GM12864 (cell line): ENCODE results near the gene NKAIN4.

Experiments
- DNase-seq: peaks from one replicate; pipeline ENCODE4 v3.0.0-alpha.2; 2011; ENCODE audit warnings: low read depth
- H3K4me3 ChIP-seq: 2 replicates; pipeline ENCODE4 v1.5.1; 2011; ENCODE audit warnings: mild to moderate bottlenecking, low read depth, low read length, control low read depth
- TF ChIP-seq, protein P1 (sequence below): IDR thresholded peaks from 2 replicates; pipeline ENCODE4 v1.5.1; 2011; ENCODE audit warnings: low read depth, mild to moderate bottlenecking, moderate library complexity, low read length, control low read depth, inconsistent platforms; ENCODE audit errors: missing control alignments

NKAIN4 gene

GRCh38 chr20:63216849-63217471 lies 37.3 kb downstream of the NKAIN4 start:
- no peak for DNase-seq
- peak overlapping the region; percentile 60 for H3K4me3 ChIP-seq
- TF ChIP-seq, protein P1, sequence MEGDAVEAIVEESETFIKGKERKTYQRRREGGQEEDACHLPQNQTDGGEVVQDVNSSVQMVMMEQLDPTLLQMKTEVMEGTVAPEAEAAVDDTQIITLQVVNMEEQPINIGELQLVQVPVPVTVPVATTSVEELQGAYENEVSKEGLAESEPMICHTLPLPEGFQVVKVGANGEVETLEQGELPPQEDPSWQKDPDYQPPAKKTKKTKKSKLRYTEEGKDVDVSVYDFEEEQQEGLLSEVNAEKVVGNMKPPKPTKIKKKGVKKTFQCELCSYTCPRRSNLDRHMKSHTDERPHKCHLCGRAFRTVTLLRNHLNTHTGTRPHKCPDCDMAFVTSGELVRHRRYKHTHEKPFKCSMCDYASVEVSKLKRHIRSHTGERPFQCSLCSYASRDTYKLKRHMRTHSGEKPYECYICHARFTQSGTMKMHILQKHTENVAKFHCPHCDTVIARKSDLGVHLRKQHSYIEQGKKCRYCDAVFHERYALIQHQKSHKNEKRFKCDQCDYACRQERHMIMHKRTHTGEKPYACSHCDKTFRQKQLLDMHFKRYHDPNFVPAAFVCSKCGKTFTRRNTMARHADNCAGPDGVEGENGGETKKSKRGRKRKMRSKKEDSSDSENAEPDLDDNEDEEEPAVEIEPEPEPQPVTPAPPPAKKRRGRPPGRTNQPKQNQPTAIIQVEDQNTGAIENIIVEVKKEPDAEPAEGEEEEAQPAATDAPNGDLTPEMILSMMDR: no peak

GRCh38 chr20:63216041-63216848 lies 38.0 kb downstream of the NKAIN4 start, which contains the start of gene YTHDF1:
Gene YTHDF1, minus strand, starts transcription at chr20:63216131. Its CDS starts 239 bp downstream, at chr20:63215892.
- TF ChIP-seq, protein P1: no peak
- DNase-seq: peak; percentile 83
- H3K4me3 ChIP-seq: peak within 1 kb of the TSS; percentile 82

DNA sequence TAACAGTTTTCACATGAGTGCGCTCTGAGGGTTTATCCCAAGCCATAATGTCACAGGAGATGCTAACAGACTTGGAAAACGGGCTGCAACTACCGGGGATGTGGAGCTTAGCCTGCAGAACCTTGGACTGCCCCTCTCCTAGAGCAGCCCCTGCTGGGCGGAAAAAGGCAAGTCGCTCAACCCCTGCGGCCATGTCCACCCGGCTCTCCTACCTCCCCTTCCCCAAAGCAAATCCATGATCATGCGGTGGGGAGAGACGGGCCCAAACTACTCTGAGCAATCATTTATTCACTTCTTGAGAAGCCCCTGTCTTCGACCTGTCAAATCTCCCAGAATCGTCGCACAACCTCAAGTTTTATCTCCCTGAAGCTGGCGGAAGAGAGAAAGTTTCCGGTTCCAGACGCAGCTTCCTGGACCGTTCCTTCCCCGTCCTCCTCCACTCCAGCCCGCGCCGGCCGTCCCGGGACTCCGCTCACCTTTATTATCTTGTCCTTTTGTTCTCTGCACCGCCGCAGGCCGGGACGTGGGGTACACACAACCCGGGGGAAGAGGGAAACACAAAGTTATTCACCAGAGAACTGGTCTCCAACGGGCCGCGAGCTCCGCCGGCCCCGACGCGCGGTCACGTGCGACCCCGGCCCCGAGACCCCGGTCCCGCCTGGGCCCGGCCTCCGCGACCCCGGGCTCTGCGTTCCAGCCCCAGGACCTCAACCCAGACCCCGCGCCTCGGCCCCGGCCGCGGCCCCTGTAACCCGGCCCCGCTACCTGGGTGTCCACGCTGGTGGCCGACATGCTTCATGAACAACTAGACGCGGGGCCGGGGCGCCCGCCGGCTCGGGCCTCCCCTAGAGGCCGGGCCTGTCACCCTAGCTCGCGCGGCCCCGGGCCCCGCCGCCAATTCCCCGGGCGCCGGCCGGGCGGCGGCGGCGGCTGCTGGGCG lies 38.9 kb downstream of the NKAIN4 start:
- TF ChIP-seq, protein P1: peak; percentile 54
- H3K4me3 ChIP-seq: peak overlapping the region; percentile 82
- no peak for DNase-seq

DNA sequence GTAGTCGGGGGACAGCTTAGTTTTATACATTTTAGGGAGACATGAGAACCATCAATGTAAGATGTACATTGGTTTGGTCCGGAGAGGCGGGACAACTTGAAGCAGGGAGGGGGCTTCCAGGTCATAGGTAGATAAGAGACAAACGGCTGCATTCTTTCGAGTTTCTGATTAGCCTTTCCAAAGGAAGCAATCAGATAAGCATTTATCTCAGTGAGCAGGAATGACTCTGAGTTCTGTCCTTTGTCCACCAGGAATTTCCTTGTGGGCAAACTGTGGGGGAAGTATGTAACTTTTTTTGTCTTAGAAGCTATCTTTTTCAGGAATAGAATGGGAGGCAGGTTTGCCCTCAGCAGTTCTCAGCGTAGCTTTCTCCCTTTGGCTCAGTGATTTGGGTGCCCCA lies 39.7 kb downstream of the NKAIN4 start:
- TF ChIP-seq, protein P1: no peak
- H3K4me3 ChIP-seq: peak overlapping the region; percentile 82
- no peak for DNase-seq

DNA sequence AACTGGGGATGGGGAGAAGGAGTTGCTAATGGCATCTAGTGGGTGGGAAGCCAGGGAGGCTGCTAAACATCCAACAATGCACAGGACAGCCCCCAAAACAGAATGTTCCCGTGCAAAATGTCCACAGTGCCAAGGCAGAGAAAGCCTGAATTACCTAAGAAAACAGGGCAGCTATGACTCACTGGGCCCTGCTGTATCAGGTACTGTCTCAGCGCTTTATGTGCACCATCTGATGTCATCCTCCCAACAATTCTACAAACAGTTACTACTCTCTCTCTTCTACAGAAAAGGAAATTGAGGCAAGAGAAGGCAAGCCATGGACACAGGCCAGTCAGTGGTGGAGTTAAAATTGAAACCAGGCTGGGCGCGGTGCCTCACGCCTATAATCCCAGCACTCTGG lies 41.5 kb downstream of the NKAIN4 start:
- H3K4me3 ChIP-seq: no peak overlapping the region
- TF ChIP-seq, protein P1: no peak
- DNase-seq: no peak

- H3K4me3 ChIP-seq: no peak overlapping the region
- no peak for DNase-seq
- TF ChIP-seq, protein P1: no peak
Measured at GRCh38 chr20:63212393-63212730, 41.9 kb downstream of the NKAIN4 start.
